HG02678 (cell line): ENCODE measurements around the gene LRRN3.

Experiments
- ATAC-seq: cut with Tn5 transposase; IDR thresholded peaks from one replicate; pipeline ENCODE4 v1.9.1; 2021; ENCODE audit warnings: mild to moderate bottlenecking, moderate library complexity; ENCODE audit not compliant: unreplicated experiment

LRRN3 gene

DNA sequence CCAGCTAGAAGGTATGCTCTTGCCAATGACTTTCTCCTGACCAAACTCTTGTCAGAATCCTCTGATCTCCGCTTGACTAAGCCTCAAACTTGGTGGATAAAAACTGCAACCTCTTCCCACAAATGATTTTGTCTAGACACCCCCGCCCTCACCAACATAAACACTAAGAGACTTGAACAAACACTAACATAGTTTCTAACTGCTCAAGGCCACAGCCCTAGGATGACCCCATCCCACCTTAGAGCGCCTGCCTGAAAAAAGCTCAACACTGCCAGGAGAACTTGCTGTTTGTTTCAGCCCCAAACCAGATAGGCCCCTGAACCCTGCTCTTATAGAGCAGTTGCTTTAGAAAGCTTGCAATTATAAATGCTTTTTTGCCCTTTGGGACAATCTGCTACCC is 71.8 kb downstream of the LRRN3 start:
- no peak for ATAC-seq

- ATAC-seq: no peak
These were observed 73.5 kb downstream of the LRRN3 start for GRCh38 chr7:111164442-111164841.

GRCh38 chr7:111168182-111168581 is 77.3 kb downstream of the LRRN3 start:
- ATAC-seq: no peak

DNA sequence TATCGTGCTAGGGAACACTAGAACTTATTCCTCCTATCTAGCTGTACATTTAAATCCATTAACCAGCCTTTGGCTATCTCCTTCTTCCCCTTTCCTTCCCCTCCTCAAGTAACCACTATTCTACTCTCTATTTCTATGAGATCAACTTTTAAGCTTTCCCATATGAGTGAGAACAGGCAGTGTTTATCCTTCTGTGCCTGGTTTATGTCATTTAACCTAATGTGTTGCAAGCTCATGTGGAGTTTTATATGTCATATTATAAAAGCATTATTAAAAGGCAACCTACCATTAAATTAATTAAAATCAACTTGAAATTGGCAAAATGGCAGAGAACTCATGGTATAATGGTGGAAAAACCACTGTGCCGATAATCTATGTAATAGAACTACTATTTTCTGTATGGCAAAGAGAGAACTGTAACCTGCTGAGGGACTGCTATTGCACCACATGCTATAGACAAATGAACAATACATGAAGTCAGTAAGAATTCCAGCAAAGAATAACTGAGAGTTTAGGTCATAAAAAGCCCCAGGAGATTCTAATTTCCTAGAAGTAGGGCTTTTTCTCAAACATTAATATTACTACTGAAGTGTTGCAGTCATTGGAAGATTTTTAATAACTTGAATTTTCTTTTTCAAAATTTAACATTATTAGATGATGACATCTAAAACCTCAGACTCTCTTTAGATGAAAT is 81.8 kb downstream of the LRRN3 start:
- no peak for ATAC-seq

DNA sequence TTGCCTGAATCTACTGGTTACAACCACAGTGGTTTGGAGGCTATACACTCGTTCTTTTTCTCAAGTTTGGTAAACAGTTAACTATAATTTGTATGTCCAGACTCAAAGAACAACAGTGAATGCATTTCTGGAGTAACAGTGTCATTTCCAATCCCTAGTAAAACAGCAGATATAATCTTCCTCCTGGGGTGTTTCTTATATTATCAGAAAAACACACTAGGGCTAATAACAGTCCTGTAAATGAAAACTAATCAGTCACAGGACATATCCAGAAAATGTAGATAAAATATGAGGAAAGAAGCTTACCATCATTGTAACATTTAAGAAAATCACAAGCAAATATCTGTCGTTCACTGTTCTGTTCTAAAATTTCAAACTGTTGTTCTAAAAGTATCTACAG is 82.6 kb downstream of the LRRN3 start:
- ATAC-seq: no peak

DNA sequence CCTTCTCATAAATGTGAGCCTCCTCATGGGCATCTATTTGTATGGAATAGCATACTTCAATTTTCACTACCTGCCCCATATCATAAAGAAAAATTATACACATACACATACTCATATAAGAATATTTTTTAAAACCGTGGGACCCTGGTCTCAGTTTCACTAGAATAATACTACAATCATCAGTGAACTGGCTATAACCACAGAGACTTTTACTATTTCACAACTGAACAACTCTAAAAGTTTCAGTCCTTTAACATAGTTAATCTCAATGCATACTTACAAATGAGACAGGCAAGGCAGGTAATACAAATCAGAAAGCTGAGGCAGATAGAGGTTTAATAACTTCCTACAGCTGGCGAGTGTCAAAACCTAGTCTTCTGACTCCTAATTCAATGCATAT is 83.1 kb downstream of the LRRN3 start:
- no peak for ATAC-seq

- ATAC-seq: no peak
These were observed 83.6 kb downstream of the LRRN3 start for GRCh38 chr7:111174510-111174909.
